Stimulated activated CD4-positive, alpha-beta T cell treated with anti-CD3 and anti-CD28 coated beads, TNF-alpha, amount 100 ng/mL, for 1 hour (primary cell): Measurements from ENCODE around the gene ANKRD13A.
A peak's percentile ranks its signal among the peaks of the same experiment; 100 is the strongest.
"Not testable (repeated sequence)": the region's sequence is repeated elsewhere in the genome, so short reads cannot be mapped to it uniquely, and the experiment has no call there.

Source experiments
- DNase-seq, 3 donors: peaks; one replicate each; pipeline ENCODE4 v3.0.0-alpha.2; 2020; ENCODE audit warnings: low read depth in 3 of 3, low spot score in 1 of 3

Gene ANKRD13A

DNA sequence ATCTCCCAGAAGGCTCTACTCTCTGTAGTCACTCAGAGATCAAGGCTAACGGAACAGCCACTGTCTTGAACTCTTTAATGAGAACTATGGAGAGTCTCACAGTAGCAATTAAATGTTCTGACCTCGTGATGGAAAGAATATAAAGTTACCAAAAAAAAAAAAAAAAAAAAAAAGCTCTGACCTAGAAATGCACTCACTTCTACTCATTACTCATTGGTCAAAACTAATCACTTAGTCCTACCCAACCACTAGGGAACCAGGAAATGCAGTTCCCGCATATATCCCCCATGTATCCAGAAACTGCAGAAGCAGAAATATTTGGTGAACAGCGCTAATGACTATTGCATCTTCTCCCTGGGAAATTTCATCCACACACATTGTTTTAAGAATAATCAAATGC is 78.6 kb downstream of the ANKRD13A start:
- no peak for DNase-seq

DNA sequence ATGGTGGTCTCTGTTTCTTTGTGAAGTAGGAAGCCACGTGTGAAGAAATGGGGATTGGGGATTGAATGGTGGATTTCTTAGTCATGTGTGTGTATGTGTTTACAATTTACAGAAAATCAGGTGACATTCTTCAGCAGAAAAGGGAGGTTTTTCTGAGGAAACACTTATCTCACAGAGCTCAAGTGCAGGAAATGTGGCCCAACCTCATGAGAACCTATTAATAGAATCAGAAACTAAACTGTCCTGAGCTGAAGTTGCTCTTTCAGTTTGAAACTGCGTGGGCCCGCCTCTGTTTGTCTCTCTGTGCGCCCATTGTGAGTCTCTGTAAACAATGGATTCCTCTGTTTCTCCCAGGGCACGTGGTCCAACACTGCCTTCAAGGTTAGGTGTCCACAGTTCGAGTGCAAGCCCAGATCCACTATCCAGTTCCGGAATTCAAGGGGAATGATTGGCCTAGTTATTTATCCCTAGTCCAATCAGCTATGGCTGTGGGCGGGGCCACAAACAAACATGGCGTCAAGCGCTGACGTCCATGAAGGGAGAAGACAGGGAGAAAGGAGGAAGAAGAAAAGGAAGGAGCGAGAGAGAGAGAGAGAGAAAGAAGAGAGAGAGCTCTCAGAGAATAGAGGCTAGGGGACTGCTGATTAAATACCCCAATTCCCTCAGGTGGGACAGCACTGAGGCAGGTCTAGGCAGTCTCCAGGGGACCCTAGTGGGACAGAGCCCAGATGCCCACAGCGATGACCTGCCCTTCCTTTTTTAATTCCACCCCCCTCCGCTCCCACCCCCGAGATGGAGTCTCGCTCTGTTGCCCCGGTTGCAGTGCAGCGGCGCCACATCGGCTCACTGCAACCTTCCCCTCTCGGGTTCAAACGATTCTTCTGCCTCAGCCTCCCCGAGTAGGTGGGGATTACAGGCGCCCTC is 80.5 kb downstream of the ANKRD13A start:
- DNase-seq = peak; percentile 22 to 51 (median 42)

DNA sequence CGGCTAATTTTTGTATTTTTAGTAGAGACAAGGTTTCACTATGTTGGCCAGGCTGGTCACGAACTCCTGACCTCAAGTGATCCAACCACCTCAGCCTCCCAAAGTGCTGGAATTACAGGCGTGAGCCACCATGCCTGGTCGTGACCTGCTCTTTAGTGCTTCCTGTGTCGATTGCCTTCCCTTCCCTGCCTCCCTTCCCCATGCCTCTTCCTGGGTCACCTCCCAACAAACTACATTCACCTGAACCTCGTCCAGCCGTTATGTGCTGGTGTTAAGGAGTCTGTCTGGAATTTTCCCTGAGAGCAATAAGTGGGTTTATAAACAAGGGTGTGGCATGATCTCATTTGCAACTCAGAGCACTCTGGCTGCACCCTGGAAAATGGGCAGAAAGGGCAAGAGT is 81.2 kb downstream of the ANKRD13A start:
- DNase-seq = no peak

DNA sequence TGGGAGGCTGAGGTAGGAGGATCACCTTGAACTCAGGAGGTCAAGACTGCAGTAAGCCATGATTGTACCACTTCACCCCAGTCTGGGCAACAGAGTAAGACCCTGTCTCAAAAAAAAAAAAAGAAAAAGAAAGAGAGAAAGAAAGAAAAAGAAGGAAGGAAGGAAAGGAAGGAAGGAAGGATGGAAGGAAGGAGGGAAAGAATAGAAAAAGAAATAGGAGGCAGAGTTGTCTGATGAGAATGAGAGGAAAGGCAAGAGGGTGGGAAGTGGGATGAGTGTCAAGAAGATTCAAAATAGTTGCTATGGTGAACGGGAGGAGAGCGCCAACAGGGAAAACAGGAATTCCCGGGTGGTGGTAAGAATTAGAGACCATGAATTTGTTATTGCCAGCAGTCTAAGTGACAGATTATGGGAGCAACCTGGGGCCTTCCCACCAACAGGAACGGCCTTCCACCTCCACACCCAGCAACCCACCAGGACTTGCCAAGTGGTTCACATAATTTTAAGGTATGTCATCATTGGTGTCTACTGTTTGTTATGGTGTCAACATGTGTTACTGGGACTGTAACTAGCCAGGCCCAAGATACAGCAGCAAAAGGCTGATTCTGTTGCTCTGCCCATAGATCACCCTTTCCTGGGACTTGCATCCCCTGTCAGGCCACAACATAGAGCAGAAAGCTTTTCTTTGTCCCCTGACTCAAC is 85.2 kb downstream of the ANKRD13A start:
- no peak for DNase-seq

DNA sequence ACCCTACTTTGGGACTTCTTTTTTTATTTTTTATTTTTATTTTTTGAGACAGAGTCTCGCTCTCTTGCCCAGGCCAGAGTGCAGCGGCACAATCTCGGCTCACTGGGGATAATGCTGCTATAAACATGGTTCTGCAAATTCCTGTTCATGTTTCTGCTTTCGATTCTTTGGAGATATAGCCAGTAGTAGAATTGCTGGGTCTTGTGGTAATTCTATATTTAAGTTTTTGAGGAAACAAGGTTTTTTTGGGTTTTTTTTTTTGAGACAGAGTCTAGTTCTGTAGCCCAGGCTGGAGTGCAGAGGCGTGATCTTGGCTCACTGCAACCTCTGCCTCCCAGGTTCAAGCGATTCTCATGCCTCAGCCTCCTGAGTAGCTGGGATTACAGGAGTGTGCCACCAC is 89.0 kb downstream of the ANKRD13A start:
- DNase-seq = not testable (repeated sequence)

DNA sequence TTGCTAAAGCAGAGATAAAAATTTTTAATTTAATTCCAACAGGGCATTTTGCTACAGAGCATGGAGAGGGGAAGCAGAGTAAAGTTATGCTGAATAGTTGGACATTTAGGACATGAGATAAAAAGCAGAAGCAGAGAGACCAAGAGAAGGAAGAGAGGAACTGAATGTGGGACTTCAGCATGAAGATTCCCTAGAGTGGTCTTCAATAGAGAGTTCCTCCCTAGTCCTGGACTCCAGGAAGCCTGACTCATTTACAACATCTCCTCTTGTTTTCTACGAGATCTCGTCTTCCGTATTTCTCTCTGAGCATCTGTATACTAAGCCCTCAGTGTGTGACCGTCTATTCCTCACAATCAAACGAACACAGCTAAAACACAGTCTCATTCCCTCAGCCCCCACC is 89.7 kb downstream of the ANKRD13A start:
- DNase-seq = no peak
